ENCODE data around the gene FAM193B. TPM values are rescaled to one million over a fixed set of nuclear protein-coding genes. Genes with fewer than 3 reads are reported as not detected.

FAM193B gene
- total and polyA plus RNA-seq, 2 donors (not counting 1 experiment from before 2014, with no cell fraction given), result 227 to 301 TPM

DNA sequence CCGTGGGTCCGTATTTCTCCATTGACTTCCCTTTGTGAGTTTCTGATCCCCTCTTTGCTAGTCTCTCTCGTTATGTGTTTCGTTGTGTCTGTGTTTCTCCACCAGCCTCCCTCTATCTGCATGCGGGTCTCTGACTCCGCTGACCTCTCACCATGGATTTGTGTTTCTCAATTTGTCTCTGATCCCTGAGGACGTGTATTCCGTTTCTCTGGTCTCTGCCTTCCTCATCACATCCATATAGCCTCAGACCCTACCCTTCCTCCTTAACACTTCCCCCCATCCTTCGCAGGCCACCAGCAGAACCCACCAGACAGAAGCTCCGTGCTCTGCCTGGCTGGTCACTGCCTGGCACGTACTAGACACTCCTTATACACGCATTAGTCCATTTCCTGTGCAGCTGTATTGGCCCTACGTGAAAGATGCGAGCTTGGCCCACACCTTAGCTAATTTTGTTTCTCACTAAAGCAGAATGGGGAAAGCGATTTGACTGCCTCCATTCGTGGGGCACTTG, 46.2 kb upstream of the FAM193B start:
- Histone ChIP-seq H3K27me3 (replicated peaks in 1 of 4; ENCODE audit: control extremely low read depth in 1 of 4, control insufficient read depth in 3 of 4, insufficient read depth in 4 of 4, low read length in 3 of 4) (no peaks in the 10 kb centered on the region), H3K4me1 (ENCODE audit: control insufficient read depth in 2 of 2, insufficient read depth in 2 of 2, low read length in 2 of 2) (peaks cover 13 to 27% of the 10 kb centered on the region in 2 donors), H3K9ac (ENCODE audit: low read length) (peak overlapping the region; percentile 87), H3K9me3 (ENCODE audit: control extremely low read depth in 1 of 3, control insufficient read depth in 2 of 3, insufficient read depth in 1 of 3, low read length in 2 of 3) (no peaks in the 10 kb centered on the region), H3K79me2 (ENCODE audit: control insufficient read depth, insufficient read depth, low read length) (no peaks in the 10 kb centered on the region), H3K4me3 (ENCODE audit: control extremely low read depth in 1 of 5, extremely low read depth in 1 of 5, insufficient read depth in 1 of 5, low read depth in 2 of 5, low read length in 4 of 5) (peak overlapping the region; percentile 61 to 85 (median 72)), H3K36me3 (replicated peaks in 1 of 2; ENCODE audit: control extremely low read depth in 1 of 2, control insufficient read depth in 1 of 2, extremely low read depth in 1 of 2, insufficient read depth in 2 of 2, low read length in 1 of 2) (peaks cover 8 to 10% of the 10 kb centered on the region in 2 experiments), H4K20me1 (ENCODE audit: control insufficient read depth, insufficient read depth, low read length, poor library complexity, severe bottlenecking) (peaks cover 1% of the 10 kb centered on the region), H3K27ac (ENCODE audit: low read length in 2 of 2) (peak overlapping the region; percentile 43 to 94), H2AFZ (ENCODE audit: insufficient read depth, low read depth, low read length, poor library complexity, severe bottlenecking) (peak overlapping the region; percentile 87), H3K4me2 (replicated peaks; ENCODE audit: low read depth, low read length, poor library complexity, severe bottlenecking) (peak overlapping the region; percentile 81)
- H3K4me3 Mint-ChIP-seq, result peak overlapping the region; percentile 95
- WGBS (ENCODE audit: insufficient coverage), result 2% methylated on average over 13 of the region's 16 CpGs
- TF ChIP-seq, protein P1, sequence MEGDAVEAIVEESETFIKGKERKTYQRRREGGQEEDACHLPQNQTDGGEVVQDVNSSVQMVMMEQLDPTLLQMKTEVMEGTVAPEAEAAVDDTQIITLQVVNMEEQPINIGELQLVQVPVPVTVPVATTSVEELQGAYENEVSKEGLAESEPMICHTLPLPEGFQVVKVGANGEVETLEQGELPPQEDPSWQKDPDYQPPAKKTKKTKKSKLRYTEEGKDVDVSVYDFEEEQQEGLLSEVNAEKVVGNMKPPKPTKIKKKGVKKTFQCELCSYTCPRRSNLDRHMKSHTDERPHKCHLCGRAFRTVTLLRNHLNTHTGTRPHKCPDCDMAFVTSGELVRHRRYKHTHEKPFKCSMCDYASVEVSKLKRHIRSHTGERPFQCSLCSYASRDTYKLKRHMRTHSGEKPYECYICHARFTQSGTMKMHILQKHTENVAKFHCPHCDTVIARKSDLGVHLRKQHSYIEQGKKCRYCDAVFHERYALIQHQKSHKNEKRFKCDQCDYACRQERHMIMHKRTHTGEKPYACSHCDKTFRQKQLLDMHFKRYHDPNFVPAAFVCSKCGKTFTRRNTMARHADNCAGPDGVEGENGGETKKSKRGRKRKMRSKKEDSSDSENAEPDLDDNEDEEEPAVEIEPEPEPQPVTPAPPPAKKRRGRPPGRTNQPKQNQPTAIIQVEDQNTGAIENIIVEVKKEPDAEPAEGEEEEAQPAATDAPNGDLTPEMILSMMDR (IDR thresholded peaks at IDR 0.05), result no peak
- TF ChIP-seq EZH2 (IDR thresholded peaks at IDR 0.05; ENCODE audit: borderline replicate concordance, insufficient read depth, low read depth, low read length, poor library complexity, severe bottlenecking), result no peak
- POLR2A ChIA-PET, result interaction anchor here (0.6 to 1.3 kb wide), 2 partner anchors 106 to 249 kb away, joined by 4 read pairs; partner anchors contain the start of gene LMAN2
- H3K9me3 Mint-ChIP-seq (ENCODE audit: insufficient read depth), result no peaks in the 10 kb centered on the region
- no peak for DNase-seq
- CTCF ChIA-PET, result interaction anchor here (1.2 to 1.5 kb wide), 3 partner anchors 8 to 197 kb away, joined by 3 to 6 read pairs (median 4); partner anchors contain the start of gene TMED9
- peaks cover 30% of the 10 kb centered on the region for H3K4me1 Mint-ChIP-seq
- peak overlapping the region; percentile 94 for H3K27ac Mint-ChIP-seq
- intact Hi-C loops (cut with micrococcal nuclease), result loop anchor here (1.0 to 10.0 kb wide), 5 partner anchors 46 to 298 kb away; partner anchors contain the start of genes F12, FAM193B, GRK6 and LMAN2
- ATAC-seq (ENCODE audit: low read depth), result peak; percentile 12
- no peaks in the 10 kb centered on the region for H3K27me3 Mint-ChIP-seq
